Measurements from ENCODE around the gene SLC22A2. TPM values are rescaled to one million over a fixed set of nuclear protein-coding genes. Genes with fewer than 3 reads are reported as not detected.

The SLC22A2 gene
- total RNA-seq, 1 donor from 2014 or later = not detected

DNA sequence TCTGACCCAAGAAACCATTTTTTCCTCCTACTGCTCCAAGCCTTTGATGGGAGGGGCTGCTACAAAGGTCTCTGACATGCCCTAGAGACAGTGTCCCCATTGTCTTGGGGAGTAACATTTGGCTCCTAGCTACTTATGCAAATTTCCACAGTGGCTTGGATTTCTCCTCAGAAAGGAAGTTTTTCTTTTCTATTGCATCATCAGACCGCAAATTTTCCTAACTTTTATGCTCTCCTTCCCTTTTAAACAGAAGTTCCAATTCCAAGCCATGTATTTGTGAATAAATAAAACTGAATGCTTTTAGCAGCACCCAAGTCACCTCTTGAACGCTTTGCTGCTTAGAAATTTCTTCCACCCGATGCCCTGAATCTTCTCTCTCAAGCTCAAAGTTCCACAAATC lies 51.0 kb downstream of the SLC22A2 start:
- no peaks in the 10 kb centered on the region for H3K36me3 ChIP-seq
- H3K4me3 ChIP-seq = no peak overlapping the region
- no peaks in the 10 kb centered on the region for H3K27me3 ChIP-seq (ENCODE audit: low read depth)
- no peak for DNase-seq
- peaks cover 19% of the 10 kb centered on the region for H3K9me3 ChIP-seq (replicated peaks)
- TF ChIP-seq, protein P1, sequence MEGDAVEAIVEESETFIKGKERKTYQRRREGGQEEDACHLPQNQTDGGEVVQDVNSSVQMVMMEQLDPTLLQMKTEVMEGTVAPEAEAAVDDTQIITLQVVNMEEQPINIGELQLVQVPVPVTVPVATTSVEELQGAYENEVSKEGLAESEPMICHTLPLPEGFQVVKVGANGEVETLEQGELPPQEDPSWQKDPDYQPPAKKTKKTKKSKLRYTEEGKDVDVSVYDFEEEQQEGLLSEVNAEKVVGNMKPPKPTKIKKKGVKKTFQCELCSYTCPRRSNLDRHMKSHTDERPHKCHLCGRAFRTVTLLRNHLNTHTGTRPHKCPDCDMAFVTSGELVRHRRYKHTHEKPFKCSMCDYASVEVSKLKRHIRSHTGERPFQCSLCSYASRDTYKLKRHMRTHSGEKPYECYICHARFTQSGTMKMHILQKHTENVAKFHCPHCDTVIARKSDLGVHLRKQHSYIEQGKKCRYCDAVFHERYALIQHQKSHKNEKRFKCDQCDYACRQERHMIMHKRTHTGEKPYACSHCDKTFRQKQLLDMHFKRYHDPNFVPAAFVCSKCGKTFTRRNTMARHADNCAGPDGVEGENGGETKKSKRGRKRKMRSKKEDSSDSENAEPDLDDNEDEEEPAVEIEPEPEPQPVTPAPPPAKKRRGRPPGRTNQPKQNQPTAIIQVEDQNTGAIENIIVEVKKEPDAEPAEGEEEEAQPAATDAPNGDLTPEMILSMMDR (IDR thresholded peaks at IDR 0.05; ENCODE audit: borderline replicate concordance) = no peak
- intact Hi-C loops (cut with micrococcal nuclease) = no loop called here
- no peaks in the 10 kb centered on the region for H3K4me1 ChIP-seq
- H3K27ac ChIP-seq (replicated peaks) = no peak overlapping the region

- Histone ChIP-seq H3K27me3 (ENCODE audit: low read depth) (peaks cover 5% of the 10 kb centered on the region), H3K9me3 (replicated peaks) (peaks cover 19% of the 10 kb centered on the region), H3K4me3 (no peak overlapping the region), H3K27ac (replicated peaks) (no peak overlapping the region), H3K36me3 (no peaks in the 10 kb centered on the region), H3K4me1 (no peaks in the 10 kb centered on the region)
- intact Hi-C loops (cut with micrococcal nuclease) = no loop called here
- TF ChIP-seq, protein P1 (IDR thresholded peaks at IDR 0.05; ENCODE audit: borderline replicate concordance) = no peak
- no peak for DNase-seq
These were observed 53.9 kb downstream of the SLC22A2 start for GRCh38 chr6:160204710-160205109.

DNA sequence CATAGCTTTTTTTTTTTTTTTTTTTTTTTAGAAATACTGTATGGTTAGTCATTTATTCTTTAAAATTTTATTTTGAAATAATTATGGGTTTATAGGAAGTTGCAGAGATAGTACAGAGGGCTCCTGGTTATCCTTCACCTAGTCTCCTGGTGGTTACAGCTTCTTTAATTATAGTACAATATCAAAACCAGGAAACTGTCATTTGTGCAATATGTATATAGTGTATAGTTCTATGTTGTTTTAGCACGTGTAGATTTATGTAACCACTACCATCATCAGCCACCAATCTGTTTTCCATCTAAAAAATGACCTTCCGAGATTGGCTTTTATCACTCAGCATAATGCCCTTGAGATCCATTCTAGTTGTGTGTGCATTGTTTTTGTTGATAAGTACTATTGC lies 54.7 kb downstream of the SLC22A2 start:
- no peak overlapping the region for H3K27ac ChIP-seq (replicated peaks)
- TF ChIP-seq, protein P1 (IDR thresholded peaks at IDR 0.05; ENCODE audit: borderline replicate concordance) = no peak
- no peaks in the 10 kb centered on the region for H3K36me3 ChIP-seq
- no peak overlapping the region for H3K4me3 ChIP-seq
- intact Hi-C loops (cut with micrococcal nuclease) = no loop called here
- DNase-seq = no peak
- no peaks in the 10 kb centered on the region for H3K4me1 ChIP-seq
- H3K27me3 ChIP-seq (ENCODE audit: low read depth) = peaks cover 5% of the 10 kb centered on the region
- peaks cover 19% of the 10 kb centered on the region for H3K9me3 ChIP-seq (replicated peaks)

DNA sequence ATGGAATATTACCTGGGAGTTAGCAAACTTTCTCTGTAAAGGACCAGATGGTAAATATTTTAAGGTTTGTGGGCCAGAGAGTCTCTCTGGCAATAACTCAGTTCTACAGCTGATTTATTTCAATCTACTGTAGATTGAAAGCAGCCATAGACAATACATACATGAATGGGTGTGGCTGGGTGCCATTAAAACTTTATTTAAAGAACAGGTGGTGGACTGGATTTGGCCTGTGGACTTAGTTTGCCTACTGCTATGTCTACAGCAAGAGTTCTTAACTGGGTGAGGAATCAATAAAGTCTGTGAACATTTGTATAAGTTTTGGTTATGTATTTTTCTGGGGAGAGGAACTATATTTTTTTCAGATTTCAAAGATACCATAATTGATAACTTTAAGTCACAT lies 55.1 kb downstream of the SLC22A2 start:
- TF ChIP-seq, protein P1 (IDR thresholded peaks at IDR 0.05; ENCODE audit: borderline replicate concordance) = no peak
- Histone ChIP-seq H3K27me3 (ENCODE audit: low read depth) (peaks cover 5% of the 10 kb centered on the region), H3K4me3 (no peak overlapping the region), H3K4me1 (no peaks in the 10 kb centered on the region), H3K27ac (replicated peaks) (no peak overlapping the region), H3K9me3 (replicated peaks) (peaks cover 19% of the 10 kb centered on the region), H3K36me3 (no peaks in the 10 kb centered on the region)
- intact Hi-C loops (cut with micrococcal nuclease) = no loop called here
- no peak for DNase-seq

DNA sequence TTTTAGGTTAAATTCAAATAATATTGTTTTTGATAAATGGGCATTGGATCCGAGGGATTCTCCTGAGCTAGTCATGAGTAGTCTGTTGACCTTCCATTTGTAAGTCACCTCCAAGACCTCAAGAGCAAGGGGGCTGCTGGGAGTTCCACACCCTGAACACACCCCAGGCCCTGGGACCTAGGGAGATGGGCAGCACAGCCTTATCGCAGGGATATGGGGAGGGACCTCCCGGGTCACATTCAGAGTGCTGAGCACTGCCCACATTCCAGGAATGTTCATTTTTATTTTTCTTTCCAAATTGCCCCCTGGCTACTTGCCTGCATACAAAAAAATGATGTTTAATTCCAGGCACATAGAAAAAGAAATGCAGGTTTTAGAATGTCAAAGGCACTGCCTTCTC lies 55.5 kb downstream of the SLC22A2 start:
- intact Hi-C loops (cut with micrococcal nuclease) = no loop called here
- peaks cover 15% of the 10 kb centered on the region for H3K9me3 ChIP-seq (replicated peaks)
- H3K4me1 ChIP-seq = no peaks in the 10 kb centered on the region
- TF ChIP-seq, protein P1 (IDR thresholded peaks at IDR 0.05; ENCODE audit: borderline replicate concordance) = no peak
- H3K36me3 ChIP-seq = no peaks in the 10 kb centered on the region
- H3K4me3 ChIP-seq = no peak overlapping the region
- no peak overlapping the region for H3K27ac ChIP-seq (replicated peaks)
- H3K27me3 ChIP-seq (ENCODE audit: low read depth) = peaks cover 5% of the 10 kb centered on the region
- no peak for DNase-seq

GRCh38 chr6:160202411-160202810 lies 56.2 kb downstream of the SLC22A2 start:
- Histone ChIP-seq H3K9me3 (replicated peaks) (peaks cover 15% of the 10 kb centered on the region), H3K4me3 (no peak overlapping the region), H3K36me3 (no peaks in the 10 kb centered on the region), H3K27ac (replicated peaks) (no peak overlapping the region), H3K4me1 (no peaks in the 10 kb centered on the region), H3K27me3 (ENCODE audit: low read depth) (peaks cover 5% of the 10 kb centered on the region)
- DNase-seq = no peak
- TF ChIP-seq, protein P1 (IDR thresholded peaks at IDR 0.05; ENCODE audit: borderline replicate concordance) = no peak
- intact Hi-C loops (cut with micrococcal nuclease) = no loop called here
